Head of caudate nucleus (tissue), 42 donors: ENCODE data around the gene GRAMD2B.
"Not testable (repeated sequence)": the region's sequence is repeated elsewhere in the genome, so short reads cannot be mapped to it uniquely, and the experiment has no call there.

Source experiments
- DNase-seq, 42 donors: peaks; one replicate each; pipeline versions ENCODE4 v3.0.0 to v3.0.0-alpha.2; 2020 to 2021; ENCODE audit warnings: mixed read lengths in 7 of 42
- intact Hi-C: fragments of 100-400 bp; cut with DNase I; formaldehyde crosslinking; loops from one replicate; pipeline ENCODE4 v1.15.0; 2022

Gene GRAMD2B

DNA sequence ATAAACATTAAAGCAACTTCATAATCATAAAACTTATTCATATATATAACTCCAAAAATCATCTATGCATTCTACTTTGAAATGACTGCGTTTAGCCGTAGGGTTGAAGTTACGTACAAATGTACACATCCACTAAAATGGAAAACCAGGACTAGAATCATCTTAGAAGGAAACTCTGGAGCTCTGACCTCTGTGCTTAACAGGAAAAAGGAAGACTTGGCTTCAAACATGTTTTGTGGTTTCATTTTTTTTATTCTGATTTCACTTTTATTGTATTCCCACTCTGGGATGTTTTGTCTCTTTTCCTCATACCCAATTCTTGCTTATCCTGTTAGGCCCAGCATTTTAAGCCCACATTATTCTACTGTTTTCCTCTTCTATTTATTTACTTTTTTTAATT is 44.9 kb downstream of the GRAMD2B start:
- DNase-seq = no peak
- intact Hi-C loops = no loop called here

GRCh38 chr5:126469536-126470316 is 46.5 kb downstream of the GRAMD2B start:
- intact Hi-C loops = no loop called here
- no peak for DNase-seq

GRCh38 chr5:126470529-126470928 is 47.3 kb downstream of the GRAMD2B start:
- DNase-seq, intact Hi-C loops: not testable (repeated sequence)

DNA sequence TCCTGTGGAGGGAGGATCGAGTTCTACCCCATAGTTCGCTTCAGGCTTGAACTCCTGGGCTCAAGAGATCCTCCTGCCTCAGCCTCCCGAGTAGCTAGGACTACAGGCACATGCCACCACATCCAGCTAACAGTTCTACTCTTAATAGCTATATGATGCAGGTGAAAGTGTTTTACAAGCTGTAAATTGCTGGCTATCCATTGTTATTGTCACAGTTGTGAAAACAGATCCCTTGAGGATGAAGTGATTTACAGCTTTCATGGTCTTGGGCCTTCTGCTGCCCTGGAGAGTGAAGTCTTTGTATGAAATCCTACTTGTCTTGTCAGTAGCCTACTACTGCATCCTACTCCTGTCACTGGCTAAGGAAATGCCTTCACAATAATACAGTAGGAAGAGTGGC is 48.0 kb downstream of the GRAMD2B start:
- intact Hi-C loops = no loop called here
- no peak for DNase-seq

DNA sequence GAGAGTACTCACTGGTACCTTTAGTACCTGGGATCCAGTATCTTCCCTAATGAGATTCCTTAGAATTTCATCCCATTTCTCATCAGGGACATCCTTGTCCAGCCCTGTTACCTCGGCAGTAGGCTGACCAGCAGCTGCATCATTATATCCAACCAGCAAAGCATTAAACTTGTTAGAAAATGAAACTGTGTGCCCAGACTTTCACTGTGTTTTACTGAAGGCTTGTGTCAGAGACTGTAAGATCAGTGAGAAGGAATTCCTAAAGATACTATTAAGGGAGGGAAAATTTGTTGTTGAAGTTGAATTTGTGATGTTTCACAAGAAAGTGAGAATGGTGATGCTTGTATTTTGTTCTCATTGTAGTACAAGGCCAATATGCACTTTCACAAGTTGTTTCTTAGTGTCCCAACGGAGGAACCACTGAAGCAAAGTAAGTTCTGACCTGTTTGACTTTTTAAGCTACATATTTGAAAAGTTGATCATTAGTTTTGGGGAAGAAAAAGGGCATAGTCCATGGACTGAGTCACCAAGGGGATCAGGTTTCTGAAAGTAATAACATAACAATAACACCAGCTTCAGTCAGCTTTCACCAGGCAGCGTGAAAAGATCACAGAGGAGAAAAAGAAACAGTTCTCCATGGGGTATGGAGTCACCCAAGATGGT is 48.8 kb downstream of the GRAMD2B start:
- intact Hi-C loops = no loop called here
- no peak for DNase-seq

GRCh38 chr5:126472538-126472889 is 49.3 kb downstream of the GRAMD2B start:
- intact Hi-C loops = no loop called here

GRCh38 chr5:126477294-126478117 is 54.3 kb downstream of the GRAMD2B start:
- intact Hi-C loops = no loop called here
- peak in 8 of 42 donors; percentile 24 to 56 (median 41) for DNase-seq

More at GRCh38 chr5:126472538-126472889, 49.3 kb downstream of the GRAMD2B start:
- DNase-seq = no peak

- intact Hi-C loops = no loop called here
- DNase-seq = no peak
Measured at GRCh38 chr5:126479810-126480209, 56.6 kb downstream of the GRAMD2B start.

GRCh38 chr5:126480824-126481223 is 57.6 kb downstream of the GRAMD2B start:
- DNase-seq = no peak
- intact Hi-C loops = no loop called here

DNA sequence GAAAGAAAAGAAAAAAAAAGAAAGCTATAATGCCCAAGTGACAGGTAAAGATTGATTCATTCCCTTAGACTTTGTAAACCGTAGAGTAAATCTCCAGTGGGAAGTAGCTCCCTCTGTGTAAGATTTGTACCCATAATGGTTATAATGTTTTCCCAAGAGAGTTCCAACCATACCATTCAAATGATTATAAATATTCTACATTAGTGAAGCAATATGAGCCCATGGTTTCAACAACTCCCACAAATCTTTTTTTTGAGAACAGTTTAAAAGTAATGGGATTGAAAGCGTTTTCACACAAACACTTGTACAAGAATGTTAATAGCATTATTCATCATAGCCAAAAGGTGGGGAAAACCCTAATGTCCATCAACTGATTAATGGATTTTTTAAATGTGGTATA is 58.0 kb downstream of the GRAMD2B start:
- intact Hi-C loops = no loop called here
- DNase-seq = no peak

- intact Hi-C loops = no loop called here
- DNase-seq = no peak
Measured at GRCh38 chr5:126482591-126482990, 59.4 kb downstream of the GRAMD2B start.

- intact Hi-C loops = no loop called here
- no peak for DNase-seq
Measured at GRCh38 chr5:126483156-126483555, 59.9 kb downstream of the GRAMD2B start.

- DNase-seq = peak in 1 of 42 donors; percentile 25
- intact Hi-C loops = no loop called here
Measured at GRCh38 chr5:126484253-126484652, 61.0 kb downstream of the GRAMD2B start.

DNA sequence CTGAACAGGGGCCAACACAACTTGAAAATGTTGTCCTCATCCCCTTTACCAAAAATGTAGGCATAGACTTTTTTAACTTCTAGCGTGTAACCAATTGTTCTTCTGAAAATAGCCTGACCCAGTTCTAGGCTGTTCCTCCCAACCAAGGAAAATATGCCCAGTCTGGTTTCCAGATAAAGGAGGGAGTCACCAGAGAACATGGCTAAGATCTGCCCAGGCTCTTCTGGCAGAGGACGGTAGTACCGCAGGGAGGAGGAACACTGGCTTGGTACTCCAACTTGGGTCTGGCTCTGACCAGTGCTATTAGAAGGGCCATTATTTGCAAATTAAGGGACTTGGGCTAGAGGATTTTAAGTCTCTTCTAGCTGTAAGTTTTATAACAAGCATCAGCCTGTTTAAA is 63.1 kb downstream of the GRAMD2B start:
- peak in 7 of 42 donors; percentile 17 to 42 (median 29) for DNase-seq
- intact Hi-C loops = no loop called here

- no peak for DNase-seq
- intact Hi-C loops = no loop called here
Measured at GRCh38 chr5:126487596-126487995, 64.4 kb downstream of the GRAMD2B start.

- DNase-seq = no peak
- intact Hi-C loops = no loop called here
Measured at GRCh38 chr5:126488443-126489065, 65.3 kb downstream of the GRAMD2B start.

- intact Hi-C loops = no loop called here
- DNase-seq = peak in 34 of 42 donors; percentile 8 to 70 (median 45)
Measured at GRCh38 chr5:126490167-126490940, 67.1 kb downstream of the GRAMD2B start.

DNA sequence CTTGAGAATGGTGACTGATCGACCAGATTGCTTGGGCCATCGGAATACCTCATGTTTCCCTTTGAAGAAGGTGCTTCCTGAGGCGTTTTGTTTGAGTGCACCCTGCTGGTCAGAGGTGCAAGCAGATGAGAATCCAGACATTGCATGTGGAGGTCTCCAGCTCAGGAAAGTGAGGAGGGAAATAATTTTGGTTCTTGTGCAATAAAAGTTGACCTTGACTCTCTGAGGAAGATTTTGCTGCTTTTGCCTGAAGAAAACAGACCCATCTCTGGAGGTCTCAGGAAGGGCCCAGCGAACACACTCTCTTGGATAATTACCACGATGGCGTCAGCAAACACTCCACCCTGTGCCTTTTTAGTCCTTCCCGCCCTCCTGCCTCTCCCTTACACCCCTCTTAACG is 69.7 kb downstream of the GRAMD2B start:
- DNase-seq = peak in 4 of 42 donors; percentile 16 to 59 (median 32)
- intact Hi-C loops = no loop called here

GRCh38 chr5:126494393-126494792 is 71.2 kb downstream of the GRAMD2B start:
- intact Hi-C loops = no loop called here

More at GRCh38 chr5:126494393-126494792, 71.2 kb downstream of the GRAMD2B start:
- DNase-seq = no peak
